T-helper 2 cell treated with Interferon-gamma antibody and Interleukin-4, amounts not matched to agents 5 μg/mL and 100 μg/mL, for 36 hours (primary cell): ENCODE results near the gene FBXW12.

ENCODE experiments used
- DNase-seq: peaks from one replicate; pipeline ENCODE4 v3.0.0; 2021; ENCODE audit warnings: low spot score
- H3K27ac Mint-ChIP-seq: one replicate; pipeline ENCODE4 v1.8.0; 2021; ENCODE audit warnings: mild to moderate bottlenecking, mixed read lengths
- H3K27me3 Mint-ChIP-seq: one replicate; pipeline ENCODE4 v1.8.0; 2021; ENCODE audit warnings: low read depth, mixed read lengths
- H3K36me3 Mint-ChIP-seq: one replicate; pipeline ENCODE4 v1.8.0; 2021; ENCODE audit warnings: low read depth, mixed read lengths
- H3K4me1 Mint-ChIP-seq: one replicate; pipeline ENCODE4 v1.8.0; 2021; ENCODE audit warnings: low read depth, mixed read lengths
- H3K4me3 Mint-ChIP-seq: one replicate; pipeline ENCODE4 v1.8.0; 2022; ENCODE audit warnings: mild to moderate bottlenecking, moderate library complexity, mixed read lengths
- H3K9me3 Mint-ChIP-seq: one replicate; pipeline ENCODE4 v1.8.0; 2021; ENCODE audit warnings: mixed read lengths

FBXW12 gene

DNA sequence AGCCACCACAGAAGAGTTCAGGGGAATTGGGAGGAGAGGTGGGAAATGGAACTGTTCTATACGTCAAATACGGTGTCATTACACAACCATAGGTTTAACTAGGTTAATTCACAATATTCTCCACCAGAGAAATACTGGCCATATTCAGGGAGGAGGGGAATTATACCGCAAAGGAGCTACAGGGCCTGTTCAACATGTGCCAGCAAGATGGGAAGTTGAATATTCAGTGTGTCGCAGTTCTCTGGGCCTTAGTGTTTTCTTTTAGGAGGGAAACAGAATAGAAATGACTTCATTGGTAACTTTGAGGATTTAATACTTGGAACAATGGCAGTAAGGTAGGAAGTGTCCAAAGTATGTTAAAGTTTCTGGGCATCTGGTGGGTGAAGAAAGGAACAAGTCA is 18.0 kb upstream of the FBXW12 start:
- Mint-ChIP-seq H3K4me3 (no peak overlapping the region), H3K27ac (no peak overlapping the region), H3K27me3 (peaks cover 12% of the 10 kb centered on the region), H3K4me1 (no peaks in the 10 kb centered on the region), H3K36me3 (no peaks in the 10 kb centered on the region), H3K9me3 (peaks cover 3% of the 10 kb centered on the region)
- DNase-seq: no peak

DNA sequence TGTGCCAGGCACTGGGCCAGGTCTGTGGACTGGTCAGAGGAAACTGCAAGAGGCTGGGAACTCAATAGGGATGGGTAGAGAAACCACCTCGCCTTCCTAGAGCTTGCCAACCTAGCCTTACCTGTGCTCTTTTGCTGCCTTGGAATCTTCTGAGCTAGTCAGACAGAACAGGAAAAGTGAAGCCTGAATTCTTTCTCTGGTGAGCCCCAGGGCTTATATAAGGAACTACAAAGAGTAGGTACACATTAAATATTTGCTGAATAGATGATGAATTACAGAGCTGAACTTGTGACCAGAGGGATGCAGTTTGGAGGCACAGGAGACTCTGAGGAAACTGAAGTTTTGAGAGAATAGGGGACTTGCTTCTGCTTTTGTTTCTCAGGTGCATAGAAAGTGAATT is 15.6 kb upstream of the FBXW12 start:
- H3K36me3 Mint-ChIP-seq: no peaks in the 10 kb centered on the region
- peaks cover 3% of the 10 kb centered on the region for H3K9me3 Mint-ChIP-seq
- peaks cover 29% of the 10 kb centered on the region for H3K27me3 Mint-ChIP-seq
- no peak for DNase-seq
- no peak overlapping the region for H3K4me3 Mint-ChIP-seq
- no peak overlapping the region for H3K27ac Mint-ChIP-seq
- H3K4me1 Mint-ChIP-seq: no peaks in the 10 kb centered on the region

DNA sequence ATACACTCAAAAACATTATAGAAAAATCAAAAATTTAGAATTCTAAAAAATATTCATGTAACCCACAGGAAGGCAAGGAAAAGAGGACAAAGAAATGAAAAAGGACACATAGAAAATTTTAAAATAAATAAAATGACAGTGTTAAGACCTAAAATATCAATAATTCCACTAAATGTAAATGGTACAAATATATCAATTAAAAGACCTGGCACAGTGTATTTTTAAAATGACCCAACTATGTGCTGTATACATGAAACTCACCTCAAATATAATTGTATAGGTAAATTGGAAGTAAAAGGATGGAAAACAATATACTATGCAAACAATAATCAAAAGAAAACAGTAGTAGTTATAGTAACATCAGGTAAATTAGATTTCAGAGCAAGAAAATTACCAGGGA is 10.1 kb upstream of the FBXW12 start:
- Mint-ChIP-seq H3K36me3 (no peaks in the 10 kb centered on the region), H3K4me3 (no peak overlapping the region), H3K4me1 (peaks cover 3% of the 10 kb centered on the region), H3K27me3 (peaks cover 30% of the 10 kb centered on the region), H3K9me3 (peaks cover 32% of the 10 kb centered on the region), H3K27ac (no peak overlapping the region)
- no peak for DNase-seq

DNA sequence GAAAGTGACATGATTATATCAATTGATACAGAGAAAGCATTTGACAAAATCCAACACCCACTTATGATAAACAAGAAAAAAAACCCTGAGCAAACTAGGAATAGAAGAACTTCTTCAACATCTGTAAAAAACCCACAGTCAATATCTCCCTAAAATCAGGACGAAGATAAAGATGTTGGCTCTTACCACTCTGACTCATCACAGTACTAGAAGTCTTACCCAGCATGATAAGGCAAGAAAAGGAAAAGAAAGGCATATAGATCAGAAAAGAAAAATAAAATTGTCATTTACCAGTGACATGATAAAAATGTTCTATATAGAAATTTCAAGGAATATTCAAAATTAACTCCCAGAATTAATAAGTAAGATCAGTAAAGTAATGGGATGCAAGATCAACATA is 7.2 kb upstream of the FBXW12 start:
- Mint-ChIP-seq H3K27ac (no peak overlapping the region), H3K4me3 (no peak overlapping the region)

DNA sequence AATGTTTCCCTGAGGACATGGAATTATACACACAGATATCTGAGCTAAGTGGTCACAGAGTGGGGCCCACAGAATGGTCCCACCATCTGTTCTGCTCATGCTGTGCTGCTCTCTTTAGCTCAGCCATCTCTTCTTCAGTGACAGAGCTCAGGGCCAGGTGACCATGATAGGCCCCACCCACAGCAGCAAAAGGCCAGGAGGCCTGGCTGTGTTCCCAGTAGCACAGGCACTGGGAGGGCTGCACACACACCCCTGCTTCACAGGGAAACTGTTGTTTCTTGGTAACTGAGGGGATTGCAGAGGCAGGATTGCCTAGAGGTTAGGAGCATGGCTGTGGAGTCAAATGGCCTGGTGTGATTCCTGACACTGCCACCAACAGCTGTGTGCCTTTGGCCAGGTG is 4.8 kb upstream of the FBXW12 start:
- no peak for DNase-seq
- H3K4me3 Mint-ChIP-seq: no peak overlapping the region
- H3K4me1 Mint-ChIP-seq: peaks cover 3% of the 10 kb centered on the region
- H3K9me3 Mint-ChIP-seq: peaks cover 28% of the 10 kb centered on the region
- H3K27ac Mint-ChIP-seq: no peak overlapping the region
- H3K36me3 Mint-ChIP-seq: no peaks in the 10 kb centered on the region
- peaks cover 11% of the 10 kb centered on the region for H3K27me3 Mint-ChIP-seq

More for the DNA sequence above, 7.2 kb upstream of the FBXW12 start:
- Mint-ChIP-seq H3K27me3 (peaks cover 20% of the 10 kb centered on the region), H3K36me3 (no peaks in the 10 kb centered on the region), H3K9me3 (peaks cover 32% of the 10 kb centered on the region), H3K4me1 (peaks cover 3% of the 10 kb centered on the region)
- DNase-seq: no peak

DNA sequence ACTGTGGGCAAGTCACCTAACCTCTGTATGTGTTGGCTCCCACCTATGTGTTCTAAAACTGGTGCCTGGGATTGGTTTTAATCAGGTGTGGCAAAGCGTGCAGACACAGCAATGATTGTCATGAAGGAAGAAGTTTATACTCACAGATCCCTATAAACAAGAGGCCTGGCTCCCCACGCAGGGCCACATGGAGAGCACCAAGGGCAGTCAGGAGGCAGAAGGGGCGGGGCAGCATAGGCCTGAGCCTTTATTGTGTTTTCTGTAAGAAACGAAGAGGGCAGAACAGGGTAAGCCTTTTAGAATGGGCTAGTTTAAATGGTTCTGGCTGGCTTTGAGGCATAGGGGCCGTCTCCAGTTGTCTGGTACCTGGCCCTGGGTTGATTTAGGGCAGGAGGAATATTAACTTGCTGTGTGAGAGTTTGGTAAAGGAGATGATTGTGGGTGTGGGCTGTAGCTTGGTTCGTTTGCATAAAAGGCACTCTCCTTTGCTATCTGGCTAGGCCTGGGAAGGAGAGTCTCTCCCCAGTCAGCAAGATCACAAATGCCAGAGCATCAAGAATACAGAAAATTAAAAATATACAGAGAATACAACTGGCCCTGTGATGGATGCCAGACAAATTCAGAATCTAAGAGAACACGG is 2.2 kb upstream of the FBXW12 start:
- no peak for DNase-seq
- Mint-ChIP-seq H3K9me3 (peaks cover 13% of the 10 kb centered on the region), H3K36me3 (no peaks in the 10 kb centered on the region), H3K27me3 (peaks cover 9% of the 10 kb centered on the region), H3K4me1 (peaks cover 2% of the 10 kb centered on the region), H3K4me3 (no peak overlapping the region), H3K27ac (no peak overlapping the region)

DNA sequence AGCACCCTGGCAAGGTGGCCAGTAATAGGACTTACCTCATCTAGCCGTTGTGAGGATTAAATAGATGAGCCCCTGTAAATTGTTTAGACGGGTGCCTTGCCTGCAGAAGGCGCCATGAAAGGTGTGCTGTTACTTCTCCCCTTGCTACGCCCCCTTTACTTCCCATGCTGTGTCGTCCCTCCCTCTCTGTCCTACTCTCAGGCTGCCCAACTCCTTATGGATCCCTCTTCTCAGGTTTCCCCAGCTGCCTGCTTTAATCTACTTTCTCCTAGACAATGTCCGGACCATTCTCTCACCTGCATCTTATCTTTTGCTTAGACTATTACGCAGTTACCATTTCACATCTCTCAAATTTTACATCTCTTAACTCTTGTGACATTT is 1.7 kb upstream of the FBXW12 start:
- Mint-ChIP-seq H3K27me3 (peaks cover 6% of the 10 kb centered on the region), H3K9me3 (peaks cover 8% of the 10 kb centered on the region), H3K4me3 (no peak overlapping the region), H3K27ac (no peak overlapping the region), H3K4me1 (no peaks in the 10 kb centered on the region), H3K36me3 (no peaks in the 10 kb centered on the region)
- DNase-seq: no peak

DNA sequence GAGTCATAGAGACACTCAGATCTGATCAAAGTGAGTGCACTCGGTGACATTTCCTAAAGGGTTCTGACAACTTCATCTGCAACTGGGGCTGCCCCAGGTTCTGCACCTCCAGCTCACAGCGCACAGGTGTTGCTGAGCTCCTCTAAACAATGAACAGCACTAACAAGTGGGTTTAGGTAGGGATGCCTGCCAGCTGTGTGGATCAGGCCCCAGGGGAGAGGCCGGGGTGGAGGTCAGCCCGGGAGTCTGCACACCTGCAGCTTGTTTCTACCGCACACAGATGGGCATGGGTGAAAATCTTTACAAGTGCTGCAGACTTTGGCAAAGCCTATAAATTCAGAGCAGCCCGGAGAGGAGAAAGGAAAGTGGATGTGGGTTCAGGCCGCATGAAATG is 355 bp downstream of the FBXW12 start:
- no peak for DNase-seq
- Mint-ChIP-seq H3K9me3 (no peaks in the 10 kb centered on the region), H3K36me3 (no peaks in the 10 kb centered on the region), H3K27me3 (peaks cover 5% of the 10 kb centered on the region), H3K4me1 (no peaks in the 10 kb centered on the region), H3K27ac (no peak overlapping the region), H3K4me3 (no peak overlapping the region)

DNA sequence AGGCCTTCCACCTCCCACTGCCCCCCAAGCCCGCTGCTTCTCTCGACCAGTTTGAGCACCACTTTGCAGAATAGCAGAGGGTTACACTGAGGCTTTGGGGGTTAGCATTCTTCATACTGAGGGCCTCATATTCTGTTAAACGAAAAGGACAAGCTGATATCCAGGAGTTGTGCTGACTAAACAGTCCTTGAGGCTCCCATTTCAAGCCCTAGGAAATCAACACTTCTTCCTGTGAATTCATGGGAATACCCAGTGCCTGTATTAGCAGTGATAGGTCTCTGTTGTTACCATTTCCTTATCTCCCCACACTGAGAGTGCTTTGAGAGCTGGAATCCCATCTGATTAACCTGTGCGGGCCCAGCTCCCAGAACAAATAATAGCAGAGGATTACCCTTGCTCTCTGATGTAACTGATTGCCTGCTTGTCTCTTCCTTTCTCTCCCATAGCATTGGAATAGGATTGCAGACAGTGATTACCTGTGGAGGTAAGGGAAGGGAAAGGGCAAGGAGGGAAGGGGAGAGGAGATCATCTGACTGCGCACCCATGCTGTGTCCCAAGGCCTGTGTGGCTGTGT is 930 bp downstream of the FBXW12 start:
- H3K9me3 Mint-ChIP-seq: no peaks in the 10 kb centered on the region
- H3K27ac Mint-ChIP-seq: no peak overlapping the region
- no peaks in the 10 kb centered on the region for H3K36me3 Mint-ChIP-seq
- H3K4me1 Mint-ChIP-seq: no peaks in the 10 kb centered on the region
- H3K27me3 Mint-ChIP-seq: peaks cover 9% of the 10 kb centered on the region
- no peak for DNase-seq
- no peak overlapping the region for H3K4me3 Mint-ChIP-seq

DNA sequence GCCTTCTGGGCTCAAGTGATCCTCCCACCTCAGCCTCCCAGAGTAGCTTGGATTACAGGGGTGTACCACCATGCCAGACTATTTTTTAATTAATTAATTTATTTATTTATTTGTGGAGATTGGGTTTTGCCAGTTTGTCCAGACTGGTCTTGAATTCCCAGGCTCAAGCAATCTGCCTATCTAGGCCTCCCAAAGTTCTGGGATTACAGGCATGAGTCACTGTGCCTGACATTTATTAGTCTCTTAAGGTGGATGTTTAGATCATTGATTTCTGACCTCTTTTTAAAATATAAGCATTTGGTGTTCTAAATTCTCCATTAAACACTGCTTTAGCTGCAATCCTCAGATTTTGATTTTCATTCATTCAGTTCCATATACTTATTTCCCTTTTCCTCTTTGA is 15.6 kb downstream of the FBXW12 start:
- DNase-seq: no peak
- Mint-ChIP-seq H3K36me3 (no peaks in the 10 kb centered on the region), H3K9me3 (no peaks in the 10 kb centered on the region), H3K4me1 (peaks cover 3% of the 10 kb centered on the region), H3K27me3 (peaks cover 64% of the 10 kb centered on the region), H3K27ac (no peak overlapping the region), H3K4me3 (no peak overlapping the region)

DNA sequence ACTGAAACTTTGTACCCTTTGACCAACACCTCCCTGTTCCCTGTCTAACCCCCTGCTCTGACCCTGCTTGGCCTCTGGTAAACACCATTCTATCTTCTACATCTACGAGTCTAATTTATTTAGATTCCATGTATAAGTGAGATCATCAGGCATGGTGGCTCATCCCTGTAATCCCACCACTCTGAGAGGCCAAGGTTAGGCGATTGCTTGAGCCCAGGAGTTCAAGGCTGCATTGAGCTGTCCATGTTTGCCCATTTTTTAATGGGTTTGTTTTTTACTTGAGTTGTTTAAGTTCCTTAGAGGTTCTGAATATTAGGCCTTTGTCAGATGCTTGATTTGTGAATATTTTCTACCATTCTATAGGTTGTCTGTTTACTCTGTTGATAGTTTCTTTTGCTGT is 16.9 kb downstream of the FBXW12 start:
- no peaks in the 10 kb centered on the region for H3K9me3 Mint-ChIP-seq
- H3K27ac Mint-ChIP-seq: no peak overlapping the region
- no peak for DNase-seq
- no peaks in the 10 kb centered on the region for H3K36me3 Mint-ChIP-seq
- peaks cover 57% of the 10 kb centered on the region for H3K27me3 Mint-ChIP-seq
- H3K4me1 Mint-ChIP-seq: no peaks in the 10 kb centered on the region
- no peak overlapping the region for H3K4me3 Mint-ChIP-seq

DNA sequence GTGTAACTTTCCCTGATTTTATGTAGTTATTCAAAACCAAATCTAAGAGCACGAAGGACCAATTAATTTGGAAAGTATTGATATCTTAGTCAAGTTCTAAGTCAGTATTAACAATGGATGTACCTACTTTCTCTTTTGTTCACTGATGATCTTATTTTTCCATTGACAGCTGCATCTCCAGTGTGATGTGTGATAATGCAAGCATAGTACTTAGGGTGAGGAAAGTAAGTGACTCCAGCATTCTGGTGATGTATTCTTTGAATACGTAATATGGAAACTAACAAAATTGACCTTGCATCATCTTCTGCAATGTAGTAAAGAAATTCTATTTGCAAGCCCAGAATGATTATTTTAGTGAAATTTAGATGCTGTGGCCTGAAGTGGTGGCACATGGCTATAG is 22.4 kb downstream of the FBXW12 start:
- Mint-ChIP-seq H3K27ac (no peak overlapping the region), H3K36me3 (no peaks in the 10 kb centered on the region), H3K4me1 (no peaks in the 10 kb centered on the region), H3K27me3 (peaks cover 18% of the 10 kb centered on the region), H3K9me3 (no peaks in the 10 kb centered on the region), H3K4me3 (no peak overlapping the region)
- no peak for DNase-seq

DNA sequence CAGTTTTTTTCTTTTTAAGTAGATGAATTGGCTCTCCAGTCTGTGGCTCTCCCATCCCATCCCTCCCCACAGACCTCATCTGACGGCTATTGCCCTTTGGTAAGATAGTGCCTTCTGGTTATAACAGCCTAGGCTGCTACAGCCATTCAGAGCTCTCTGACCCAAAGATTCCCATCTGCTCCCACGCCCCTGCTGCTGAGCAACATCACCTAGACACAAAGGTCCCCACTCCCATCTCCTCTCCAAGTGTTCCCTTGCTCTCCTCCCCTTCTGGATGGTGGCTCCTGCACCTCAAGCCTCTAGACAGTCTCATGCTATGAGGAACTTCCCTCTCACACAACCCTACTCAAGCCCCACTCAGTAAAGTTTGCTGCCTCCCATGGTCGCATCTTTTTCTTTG is 23.7 kb downstream of the FBXW12 start:
- Mint-ChIP-seq H3K27me3 (peaks cover 15% of the 10 kb centered on the region), H3K4me3 (no peak overlapping the region), H3K4me1 (no peaks in the 10 kb centered on the region), H3K36me3 (no peaks in the 10 kb centered on the region), H3K27ac (no peak overlapping the region), H3K9me3 (no peaks in the 10 kb centered on the region)
- no peak for DNase-seq

DNA sequence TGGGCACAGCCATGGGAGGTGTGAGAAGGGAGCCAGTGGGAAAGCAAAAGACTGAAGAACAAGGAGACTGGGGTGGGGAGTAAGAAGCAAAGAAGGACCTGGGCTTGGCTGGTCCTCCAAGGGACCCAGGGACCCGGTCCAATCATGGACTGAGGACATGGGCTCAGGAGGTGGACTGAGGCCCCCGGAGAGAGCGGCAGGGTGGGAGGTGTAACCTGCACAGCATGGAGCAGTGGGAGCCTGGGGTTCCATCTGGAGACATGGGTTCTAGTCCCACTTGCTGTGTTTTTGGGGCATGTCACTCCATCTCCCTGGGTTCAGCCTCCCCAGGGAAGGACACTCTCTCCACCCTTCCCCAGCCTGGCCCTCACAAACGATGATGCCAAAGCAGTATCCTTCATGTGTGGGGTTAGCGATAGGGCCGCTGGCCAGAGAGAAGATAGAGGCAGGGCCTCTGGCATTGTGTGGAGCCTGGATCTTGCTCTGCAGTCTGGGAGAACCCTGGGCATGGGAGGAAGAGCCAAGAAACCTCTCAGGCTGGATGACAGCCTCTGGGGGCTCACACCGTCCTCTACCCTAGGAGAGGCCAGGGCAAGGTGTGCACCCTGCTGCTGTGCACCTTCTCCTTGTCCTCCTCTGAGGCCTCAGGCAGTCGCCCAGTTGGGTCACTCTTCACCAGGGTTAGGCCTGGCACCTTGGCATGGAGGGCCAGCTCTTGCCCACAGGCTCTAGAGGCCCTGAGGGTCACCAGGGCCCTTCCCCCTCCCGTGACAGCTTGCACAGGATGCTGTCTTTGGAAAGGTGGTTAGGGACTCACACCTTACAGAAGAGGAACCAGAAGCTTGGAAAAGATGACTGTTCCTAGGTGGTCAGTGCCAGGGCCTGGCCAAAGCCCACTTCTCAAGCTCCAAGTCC is 26.0 kb downstream of the FBXW12 start:
- H3K27ac Mint-ChIP-seq: no peak overlapping the region
- H3K4me3 Mint-ChIP-seq: no peak overlapping the region
- peaks cover 4% of the 10 kb centered on the region for H3K27me3 Mint-ChIP-seq
- H3K36me3 Mint-ChIP-seq: no peaks in the 10 kb centered on the region
- H3K9me3 Mint-ChIP-seq: no peaks in the 10 kb centered on the region
- no peaks in the 10 kb centered on the region for H3K4me1 Mint-ChIP-seq
- DNase-seq: no peak
